RWPE2 (cell line): ENCODE data around the gene PILRA.
"Not testable (repeated sequence)": the region's sequence is repeated elsewhere in the genome, so short reads cannot be mapped to it uniquely, and the experiment has no call there.

Source experiments
- ATAC-seq: fragments of 200-7000 bp; cut with Tn5 transposase; 3 replicates; pipeline ENCODE4 v1.9.1; 2021; ENCODE audit warnings: low read depth
- DNase-seq: peaks from one replicate; pipeline ENCODE4 v3.0.0-alpha.2; 2020; ENCODE audit warnings: low spot score
- H3K27ac ChIP-seq: fragments of 450-650 bp; 2 replicates; pipeline ENCODE4 v1.5.1; 2017; ENCODE audit warnings: mild to moderate bottlenecking; ENCODE audit not compliant: poor library complexity, severe bottlenecking
- H3K27me3 ChIP-seq: fragments of 250-450 bp; sonication (Bioruptor Pico); 2 replicates; pipeline ENCODE4 v1.5.1; 2021; ENCODE audit warnings: mild to moderate bottlenecking, moderate library complexity; ENCODE audit not compliant: insufficient read depth, poor library complexity, severe bottlenecking
- H3K36me3 ChIP-seq: fragments of 250-450 bp; sonication (Bioruptor Pico); 2 replicates; pipeline ENCODE4 v1.5.1; 2020; ENCODE audit warnings: low read depth, mild to moderate bottlenecking, moderate library complexity
- H3K4me1 ChIP-seq: fragments of 250-450 bp; sonication (Bioruptor Pico); 2 replicates; pipeline ENCODE4 v1.5.1; 2021; ENCODE audit warnings: mild to moderate bottlenecking, moderate library complexity; ENCODE audit not compliant: insufficient read depth, poor library complexity, severe bottlenecking
- H3K4me3 ChIP-seq: fragments of 250-450 bp; sonication (Bioruptor Pico); 2 replicates; pipeline ENCODE4 v1.5.1; 2021; ENCODE audit warnings: mild to moderate bottlenecking, moderate library complexity; ENCODE audit not compliant: severe bottlenecking
- H3K9me3 ChIP-seq: fragments of 250-450 bp; sonication (Bioruptor Pico); 2 replicates; pipeline ENCODE4 v1.5.1; 2021; ENCODE audit warnings: mild to moderate bottlenecking, moderate library complexity; ENCODE audit not compliant: severe bottlenecking
- CTCF ChIP-seq: fragments of 450-650 bp; IDR thresholded peaks from one replicate; pipeline ENCODE4 v1.5.1; 2017; ENCODE audit warnings: mild to moderate bottlenecking, moderate library complexity; ENCODE audit not compliant: poor library complexity, severe bottlenecking

The PILRA gene

GRCh38 chr7:100441641-100442535 is 68.6 kb downstream of the PILRA start:
- Histone ChIP-seq H3K4me1 (peaks cover 4% of the 10 kb centered on the region), H3K36me3 (no peaks in the 10 kb centered on the region), H3K27ac (no peak overlapping the region), H3K4me3 (no peak overlapping the region), H3K27me3 (no peaks in the 10 kb centered on the region), H3K9me3 (no peaks in the 10 kb centered on the region)
- DNase-seq (no peak), ATAC-seq (no peak)
- TF ChIP-seq CTCF, result no peak

- no peak for TF ChIP-seq CTCF
- DNase-seq, result no peak
- no peak for ATAC-seq
- no peak overlapping the region for H3K27ac ChIP-seq
- H3K9me3 ChIP-seq, result no peaks in the 10 kb centered on the region
- no peak overlapping the region for H3K4me3 ChIP-seq
- H3K4me1 ChIP-seq, result peaks cover 4% of the 10 kb centered on the region
- H3K27me3 ChIP-seq, result no peaks in the 10 kb centered on the region
- H3K36me3 ChIP-seq, result no peaks in the 10 kb centered on the region
Observed at GRCh38 chr7:100443096-100443840, 70.0 kb downstream of the PILRA start.

DNA sequence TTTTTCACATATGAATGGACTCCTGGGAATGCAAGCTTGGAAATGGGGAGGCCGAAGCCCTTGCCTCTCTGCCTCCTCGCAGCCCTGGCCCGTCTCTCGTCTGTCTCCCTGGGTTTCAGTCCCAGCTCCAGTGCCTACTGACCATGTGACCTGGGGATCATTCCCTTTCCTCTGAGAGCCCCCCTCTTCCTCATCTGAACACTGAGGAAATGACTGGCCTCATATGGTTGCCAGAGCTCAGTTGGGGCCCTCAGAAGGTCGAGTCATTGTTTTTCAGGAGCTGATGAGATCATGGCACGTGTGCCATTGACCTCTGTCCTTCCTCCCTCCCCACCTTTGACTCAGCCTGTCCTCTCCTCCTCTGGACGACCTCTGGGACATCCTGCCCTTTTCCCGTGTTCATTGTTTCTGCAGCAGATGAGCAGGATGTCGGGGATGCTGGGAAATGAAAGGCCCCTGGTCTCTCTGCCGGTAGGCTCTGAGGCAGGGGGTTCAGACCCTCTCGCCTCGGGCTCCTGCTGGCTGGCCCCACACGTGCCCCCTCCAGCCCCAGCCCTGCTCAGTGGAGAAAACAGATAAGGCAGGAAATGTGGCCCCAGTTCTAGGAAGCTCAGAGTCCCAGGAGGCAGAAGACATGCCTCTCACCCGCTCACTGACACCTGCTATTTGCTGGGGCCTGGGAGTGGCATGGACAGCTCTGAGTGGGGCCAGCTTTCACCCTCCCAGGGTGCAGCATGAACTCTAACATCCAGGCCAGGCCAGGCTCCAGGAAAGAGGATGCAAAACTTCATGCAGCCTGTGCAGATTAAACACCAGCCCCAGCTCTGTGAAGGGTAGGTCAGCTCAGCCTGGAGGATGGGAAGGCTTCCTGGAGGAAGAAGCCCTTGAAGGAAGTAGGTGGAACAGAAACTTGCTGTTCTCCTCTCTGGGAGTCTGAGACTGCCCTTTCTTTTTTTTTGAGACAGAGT is 71.3 kb downstream of the PILRA start:
- Histone ChIP-seq H3K4me3 (no peak overlapping the region), H3K4me1 (peaks cover 4% of the 10 kb centered on the region), H3K27me3 (no peaks in the 10 kb centered on the region), H3K27ac (peak overlapping the region; percentile 18), H3K9me3 (no peaks in the 10 kb centered on the region), H3K36me3 (no peaks in the 10 kb centered on the region)
- no peak for TF ChIP-seq CTCF
- DNase-seq, result no peak
- peak; percentile 46 for ATAC-seq

- DNase-seq (no peak), ATAC-seq (peak; percentile 35; the same call in 1 of the 3 replicates)
- Histone ChIP-seq H3K4me1 (peaks cover 4% of the 10 kb centered on the region), H3K9me3 (no peaks in the 10 kb centered on the region), H3K4me3 (no peak overlapping the region), H3K36me3 (no peaks in the 10 kb centered on the region), H3K27me3 (no peaks in the 10 kb centered on the region), H3K27ac (no peak overlapping the region)
- no peak for TF ChIP-seq CTCF
Observed at GRCh38 chr7:100446040-100446439, 72.8 kb downstream of the PILRA start.

DNA sequence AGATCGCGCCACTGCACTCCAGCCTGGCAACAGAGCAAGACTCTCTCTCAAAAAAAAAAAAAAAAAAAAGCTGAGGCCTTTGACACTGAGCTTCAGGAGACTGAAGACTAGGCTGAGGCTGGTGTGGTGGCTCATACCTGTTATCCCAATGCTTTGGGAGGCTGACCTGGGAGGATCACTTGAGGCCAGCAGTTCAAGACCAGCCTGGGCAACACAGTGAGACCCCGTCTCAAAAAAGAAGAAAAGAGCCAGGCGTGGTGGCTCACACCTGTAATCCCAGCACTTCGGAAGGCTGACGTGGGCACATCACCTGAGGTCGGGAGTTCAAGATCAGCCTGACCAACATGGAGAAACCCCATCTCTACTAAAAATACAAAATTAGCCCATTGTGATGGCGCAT is 74.1 kb downstream of the PILRA start:
- H3K4me3 ChIP-seq, H3K4me1 ChIP-seq, H3K9me3 ChIP-seq, H3K36me3 ChIP-seq, H3K27ac ChIP-seq, DNase-seq, ATAC-seq, H3K27me3 ChIP-seq: not testable (repeated sequence)
